ENCODE data around the gene KCNJ5. TPM values are rescaled to one million over a fixed set of nuclear protein-coding genes. Genes with fewer than 3 reads are reported as not detected.

The KCNJ5 gene
- total RNA-seq, 1 experiment from 2014 or later = 0.22 TPM

DNA sequence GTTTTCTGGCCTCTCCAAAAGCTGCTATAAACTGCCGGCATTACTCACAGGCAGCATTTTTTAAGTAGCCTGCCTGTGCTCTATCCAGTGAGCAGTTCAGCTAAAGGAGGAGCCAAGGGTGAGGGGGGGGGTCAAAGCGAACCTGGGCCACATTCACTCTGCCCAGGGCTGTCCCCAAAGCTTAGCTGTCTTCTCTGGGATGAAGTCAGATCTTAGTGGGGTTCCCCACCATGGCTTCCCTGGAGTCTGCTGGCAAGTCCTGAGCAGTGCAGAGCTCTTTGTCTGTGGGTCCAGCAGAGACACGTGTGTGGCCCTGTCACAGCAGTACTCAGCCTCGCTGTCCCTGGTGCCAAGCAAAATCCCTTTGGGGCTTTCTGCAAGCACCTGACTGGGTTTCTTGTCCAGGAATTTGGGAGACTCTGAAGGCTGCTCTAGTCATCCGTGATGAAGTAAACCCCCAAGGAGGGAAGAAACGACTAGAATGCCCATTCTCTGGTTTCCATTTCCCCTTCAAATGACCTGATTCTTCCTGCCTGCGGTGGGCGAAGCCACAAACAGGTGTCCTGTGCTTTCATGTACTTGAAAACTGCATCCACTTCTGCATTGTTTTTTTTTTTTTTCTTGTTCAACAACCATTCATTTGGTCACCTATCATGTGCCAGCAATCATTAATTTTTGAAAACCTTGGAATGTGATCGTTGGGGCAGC lies 2.6 kb downstream of the KCNJ5 start:
- Mint-ChIP-seq H3K27me3 (ENCODE audit: low read depth) (peaks cover 92% of the 10 kb centered on the region), H3K27ac (no peak overlapping the region), H3K9me3 (no peaks in the 10 kb centered on the region), H3K4me3 (no peak overlapping the region), H3K36me3 (no peaks in the 10 kb centered on the region), H3K4me1 (peaks cover 18% of the 10 kb centered on the region)
- TF ChIP-seq IRF2 (CRISPR knock-in tag; IDR thresholded peaks at IDR 0.05; ENCODE audit: borderline replicate concordance, low read depth) (no peak), ELF4 (CRISPR knock-in tag; IDR thresholded peaks at IDR 0.05; ENCODE audit: low read depth) (no peak), NFYB (CRISPR knock-in tag; conservative IDR thresholded peaks at IDR 0.05; ENCODE audit: low read depth) (no peak), PRRX2 (CRISPR knock-in tag; IDR thresholded peaks at IDR 0.05) (no peak), AR (CRISPR knock-in tag; IDR thresholded peaks at IDR 0.05) (no peak), ZNF138 (CRISPR knock-in tag; conservative IDR thresholded peaks at IDR 0.05) (no peak), GTF2I (CRISPR knock-in tag; conservative IDR thresholded peaks at IDR 0.05) (no peak), RELA (CRISPR knock-in tag; IDR thresholded peaks at IDR 0.05; ENCODE audit: borderline replicate concordance) (no peak), IRF1 (CRISPR knock-in tag; IDR thresholded peaks at IDR 0.05) (no peak), ZNF532 (CRISPR knock-in tag; IDR thresholded peaks at IDR 0.05; ENCODE audit: borderline replicate concordance) (no peak), ZNF317 (CRISPR knock-in tag; IDR thresholded peaks at IDR 0.05; ENCODE audit: borderline replicate concordance, low read depth) (no peak), ZNF263 (CRISPR knock-in tag; IDR thresholded peaks at IDR 0.05; ENCODE audit: low read depth) (no peak), TEAD1 (CRISPR knock-in tag; IDR thresholded peaks at IDR 0.05) (no peak), ZBTB21 (CRISPR knock-in tag; IDR thresholded peaks at IDR 0.05; ENCODE audit: borderline replicate concordance) (no peak), E2F1 (CRISPR knock-in tag; IDR thresholded peaks at IDR 0.05) (no peak)
- TF ChIP-seq, protein P1, sequence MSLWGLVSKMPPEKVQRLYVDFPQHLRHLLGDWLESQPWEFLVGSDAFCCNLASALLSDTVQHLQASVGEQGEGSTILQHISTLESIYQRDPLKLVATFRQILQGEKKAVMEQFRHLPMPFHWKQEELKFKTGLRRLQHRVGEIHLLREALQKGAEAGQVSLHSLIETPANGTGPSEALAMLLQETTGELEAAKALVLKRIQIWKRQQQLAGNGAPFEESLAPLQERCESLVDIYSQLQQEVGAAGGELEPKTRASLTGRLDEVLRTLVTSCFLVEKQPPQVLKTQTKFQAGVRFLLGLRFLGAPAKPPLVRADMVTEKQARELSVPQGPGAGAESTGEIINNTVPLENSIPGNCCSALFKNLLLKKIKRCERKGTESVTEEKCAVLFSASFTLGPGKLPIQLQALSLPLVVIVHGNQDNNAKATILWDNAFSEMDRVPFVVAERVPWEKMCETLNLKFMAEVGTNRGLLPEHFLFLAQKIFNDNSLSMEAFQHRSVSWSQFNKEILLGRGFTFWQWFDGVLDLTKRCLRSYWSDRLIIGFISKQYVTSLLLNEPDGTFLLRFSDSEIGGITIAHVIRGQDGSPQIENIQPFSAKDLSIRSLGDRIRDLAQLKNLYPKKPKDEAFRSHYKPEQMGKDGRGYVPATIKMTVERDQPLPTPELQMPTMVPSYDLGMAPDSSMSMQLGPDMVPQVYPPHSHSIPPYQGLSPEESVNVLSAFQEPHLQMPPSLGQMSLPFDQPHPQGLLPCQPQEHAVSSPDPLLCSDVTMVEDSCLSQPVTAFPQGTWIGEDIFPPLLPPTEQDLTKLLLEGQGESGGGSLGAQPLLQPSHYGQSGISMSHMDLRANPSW (CRISPR knock-in tag; conservative IDR thresholded peaks at IDR 0.05; ENCODE audit: low read depth) = no peak
- TF ChIP-seq, protein P2, sequence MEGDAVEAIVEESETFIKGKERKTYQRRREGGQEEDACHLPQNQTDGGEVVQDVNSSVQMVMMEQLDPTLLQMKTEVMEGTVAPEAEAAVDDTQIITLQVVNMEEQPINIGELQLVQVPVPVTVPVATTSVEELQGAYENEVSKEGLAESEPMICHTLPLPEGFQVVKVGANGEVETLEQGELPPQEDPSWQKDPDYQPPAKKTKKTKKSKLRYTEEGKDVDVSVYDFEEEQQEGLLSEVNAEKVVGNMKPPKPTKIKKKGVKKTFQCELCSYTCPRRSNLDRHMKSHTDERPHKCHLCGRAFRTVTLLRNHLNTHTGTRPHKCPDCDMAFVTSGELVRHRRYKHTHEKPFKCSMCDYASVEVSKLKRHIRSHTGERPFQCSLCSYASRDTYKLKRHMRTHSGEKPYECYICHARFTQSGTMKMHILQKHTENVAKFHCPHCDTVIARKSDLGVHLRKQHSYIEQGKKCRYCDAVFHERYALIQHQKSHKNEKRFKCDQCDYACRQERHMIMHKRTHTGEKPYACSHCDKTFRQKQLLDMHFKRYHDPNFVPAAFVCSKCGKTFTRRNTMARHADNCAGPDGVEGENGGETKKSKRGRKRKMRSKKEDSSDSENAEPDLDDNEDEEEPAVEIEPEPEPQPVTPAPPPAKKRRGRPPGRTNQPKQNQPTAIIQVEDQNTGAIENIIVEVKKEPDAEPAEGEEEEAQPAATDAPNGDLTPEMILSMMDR (IDR thresholded peaks at IDR 0.05) = no peak
- TF ChIP-seq, protein P3, sequence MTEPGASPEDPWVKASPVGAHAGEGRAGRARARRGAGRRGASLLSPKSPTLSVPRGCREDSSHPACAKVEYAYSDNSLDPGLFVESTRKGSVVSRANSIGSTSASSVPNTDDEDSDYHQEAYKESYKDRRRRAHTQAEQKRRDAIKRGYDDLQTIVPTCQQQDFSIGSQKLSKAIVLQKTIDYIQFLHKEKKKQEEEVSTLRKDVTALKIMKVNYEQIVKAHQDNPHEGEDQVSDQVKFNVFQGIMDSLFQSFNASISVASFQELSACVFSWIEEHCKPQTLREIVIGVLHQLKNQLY (CRISPR knock-in tag; IDR thresholded peaks at IDR 0.05) = no peak
- TF ChIP-seq, protein P4, sequence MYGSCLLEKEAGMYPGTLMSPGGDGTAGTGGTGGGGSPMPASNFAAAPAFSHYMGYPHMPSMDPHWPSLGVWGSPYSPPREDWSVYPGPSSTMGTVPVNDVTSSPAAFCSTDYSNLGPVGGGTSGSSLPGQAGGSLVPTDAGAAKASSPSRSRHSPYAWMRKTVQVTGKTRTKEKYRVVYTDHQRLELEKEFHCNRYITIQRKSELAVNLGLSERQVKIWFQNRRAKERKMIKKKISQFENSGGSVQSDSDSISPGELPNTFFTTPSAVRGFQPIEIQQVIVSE (CRISPR knock-in tag; IDR thresholded peaks at IDR 0.05; ENCODE audit: borderline replicate concordance) = no peak
- TF ChIP-seq, protein P5, sequence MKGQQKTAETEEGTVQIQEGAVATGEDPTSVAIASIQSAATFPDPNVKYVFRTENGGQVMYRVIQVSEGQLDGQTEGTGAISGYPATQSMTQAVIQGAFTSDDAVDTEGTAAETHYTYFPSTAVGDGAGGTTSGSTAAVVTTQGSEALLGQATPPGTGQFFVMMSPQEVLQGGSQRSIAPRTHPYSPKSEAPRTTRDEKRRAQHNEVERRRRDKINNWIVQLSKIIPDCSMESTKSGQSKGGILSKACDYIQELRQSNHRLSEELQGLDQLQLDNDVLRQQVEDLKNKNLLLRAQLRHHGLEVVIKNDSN (CRISPR knock-in tag; IDR thresholded peaks at IDR 0.05) = no peak
- no peak for DNase-seq (ENCODE audit: low spot score)
- CTCF ChIA-PET = interaction anchor here (0.8 to 10.8 kb wide), 5 partner anchors 8 to 63 kb away, joined by 3 to 245 read pairs (median 4); no protein-coding TSS in a partner anchor
- POLR2A ChIA-PET = interaction anchor here (0.9 kb wide), 1 partner anchor 8 kb away, joined by 3 read pairs; no protein-coding TSS in a partner anchor
- ATAC-seq = no peak

All from WTC11 (cell line).